HCT116 (cell line): ENCODE results near the gene NEURL3. TPM values are rescaled to one million over a fixed set of nuclear protein-coding genes. Genes with fewer than 3 reads are reported as not detected.

ENCODE experiments used
- ATAC-seq: fragments of 200-7000 bp; cut with Tn5 transposase; 2 replicates; pipeline ENCODE4 v1.9.1; 2020; ENCODE audit warnings: mild to moderate bottlenecking, moderate library complexity
- BruUV-seq: library from RNA; stranded (reverse); fragments of 400-500 nt; replicated peaks from 2 replicates; lab custom pipeline; 2021; lab: Mats Ljungman, UMichigan
- CTCF ChIA-PET: fragments of 300-600 bp; sonication (Branson Sonifier 250); formaldehyde crosslinking; loops from one replicate; lab custom pipeline; 2021; ENCODE audit warnings: antibody characterized with exemption; lab: Charles Lee
- POLR2A ChIA-PET: fragments of 300-600, 350-600 bp; sonication (Branson Sonifier 250); formaldehyde crosslinking; loops from one replicate; lab custom pipeline; 2021; ENCODE audit warnings: antibody characterized with exemption; lab: Charles Lee
- RAD21 ChIA-PET, 2 experiments: fragments of 300-600 bp; sonication (Branson Sonifier 250); formaldehyde crosslinking; loops; one replicate each; lab custom pipeline; 2023; ENCODE audit warnings: low total read pairs in 2 of 2; ENCODE audit not compliant: uncharacterized antibody in 2 of 2, unreplicated experiment in 2 of 2, low non-redundant PET in 1 of 2; lab: Charles Lee
- DNase-seq: peaks from one replicate; pipeline ENCODE4 v3.0.0-alpha.2; 2010; ENCODE audit warnings: low read depth, low spot score
- H2AFZ ChIP-seq: fragments of 200-600 bp; shearing (Covaris generic), sonication (generic); 2 replicates; pipeline ENCODE4 v1.6.1; 2017; ENCODE audit warnings: low read depth, mixed run types, mixed read lengths, antibody characterized with exemption, low read length; ENCODE audit not compliant: poor library complexity, severe bottlenecking
- H3K27ac ChIP-seq: 2 replicates; pipeline ENCODE4 v1.5.1; 2012; ENCODE audit warnings: low read depth, low read length
- H3K27me3 ChIP-seq: fragments of 200-600 bp; sonication (generic); 2 replicates; pipeline ENCODE4 v1.6.1; 2016; ENCODE audit warnings: mixed run types, low read length, mixed read lengths; ENCODE audit not compliant: insufficient read depth
- H3K36me3 ChIP-seq, 2 experiments: fragments of 200-500 bp in 1 of 2; fragments of 200-600 bp in 1 of 2; sonication (Bioruptor generic) in 1 of 2; sonication (generic) in 1 of 2; 2 replicates each; pipeline versions ENCODE4 v1.5.1 to v1.6.1; 2014 to 2016; ENCODE audit warnings: low read length in 2 of 2, inconsistent platforms in 1 of 2, mixed read lengths in 1 of 2, mixed run types in 1 of 2; ENCODE audit not compliant: insufficient read depth in 2 of 2, control insufficient read depth in 1 of 2
- H3K4me1 ChIP-seq, 2 experiments: fragments of 200-600 bp in 1 of 2; sonication (generic) in 1 of 2; 2 replicates each; pipeline versions ENCODE4 v1.5.1 to v1.6.1; 2012 to 2017; ENCODE audit warnings: low read length in 2 of 2, inconsistent platforms in 1 of 2, mild to moderate bottlenecking in 1 of 2, mixed read lengths in 1 of 2, mixed run types in 1 of 2, moderate library complexity in 1 of 2; ENCODE audit not compliant: insufficient read depth in 2 of 2, control insufficient read depth in 1 of 2
- H3K4me2 ChIP-seq: fragments of 200-600 bp; sonication (generic); 2 replicates; pipeline ENCODE4 v1.6.1; 2017; ENCODE audit warnings: mixed run types, low read length, mixed read lengths
- H3K4me3 ChIP-seq, 2 experiments: fragments of 200-600 bp in 1 of 2; sonication (generic) in 1 of 2; replicated peaks in 1 of 2; 2 replicates each; pipeline ENCODE4 v1.5.1; 2011 to 2016; ENCODE audit warnings: low read length in 2 of 2, control low read depth in 1 of 2, low read depth in 1 of 2, mild to moderate bottlenecking in 1 of 2, mixed read lengths in 1 of 2, mixed run types in 1 of 2
- H3K79me2 ChIP-seq: fragments of 200-600 bp; sonication (generic); 2 replicates; pipeline ENCODE4 v1.6.1; 2017; ENCODE audit warnings: mild to moderate bottlenecking, mixed run types, low read length, moderate library complexity, mixed read lengths; ENCODE audit not compliant: insufficient read depth
- H3K9ac ChIP-seq: fragments of 200-600 bp; sonication (generic); 2 replicates; pipeline ENCODE4 v1.6.1; 2016; ENCODE audit warnings: low read length, mixed read lengths
- H3K9me2 ChIP-seq: fragments of 200-600 bp; sonication (generic), shearing (Covaris generic); 2 replicates; pipeline ENCODE4 v1.6.1; 2017; ENCODE audit warnings: mixed run types, mild to moderate bottlenecking, moderate library complexity; ENCODE audit not compliant: insufficient read depth
- H3K9me3 ChIP-seq, 2 experiments: fragments of 200-500 bp in 1 of 2; fragments of 200-600 bp in 1 of 2; sonication (Bioruptor generic) in 1 of 2; sonication (generic) in 1 of 2; 2 replicates each; pipeline ENCODE4 v1.6.1; 2014 to 2017; ENCODE audit warnings: low read length in 2 of 2, mixed read lengths in 2 of 2, inconsistent platforms in 1 of 2, low read depth in 1 of 2, mild to moderate bottlenecking in 1 of 2, mixed run types in 1 of 2, moderate library complexity in 1 of 2; ENCODE audit not compliant: control insufficient read depth in 1 of 2, insufficient read depth in 1 of 2
- H4K20me1 ChIP-seq: fragments of 200-600 bp; sonication (generic), shearing (Covaris generic); 2 replicates; pipeline ENCODE4 v1.6.1; 2017; ENCODE audit warnings: mixed run types, mild to moderate bottlenecking, moderate library complexity; ENCODE audit not compliant: insufficient read depth
- ATF3 ChIP-seq: IDR thresholded peaks from 2 replicates; pipeline ENCODE4 v1.6.1; 2012
- CTCF ChIP-seq, 3 experiments: fragments of 200-600 bp in 1 of 3; sonication (generic) in 1 of 3; IDR thresholded peaks in 2 of 3; conservative IDR thresholded peaks in 1 of 3; 2 replicates each; pipeline ENCODE4 v1.5.1; 2012 to 2017; ENCODE audit warnings: low read depth in 2 of 3, low read length in 2 of 3, antibody characterized with exemption in 1 of 3, borderline replicate concordance in 1 of 3, control low read depth in 1 of 3, mild to moderate bottlenecking in 1 of 3, mixed read lengths in 1 of 3, mixed run types in 1 of 3, moderate library complexity in 1 of 3; ENCODE audit not compliant: insufficient read depth in 1 of 3
- EGR1 ChIP-seq: IDR thresholded peaks from 2 replicates; pipeline ENCODE4 v1.6.1; 2012; ENCODE audit warnings: low read depth
- EZH2phosphoT487 ChIP-seq: fragments of 200-600 bp; IDR thresholded peaks from 2 replicates; pipeline ENCODE4 v1.6.1; 2018; ENCODE audit warnings: antibody characterized with exemption, borderline replicate concordance
- FOSL1 ChIP-seq: IDR thresholded peaks from 2 replicates; pipeline ENCODE4 v1.6.1; 2012; ENCODE audit warnings: low read depth
- JUND ChIP-seq: IDR thresholded peaks from 2 replicates; pipeline ENCODE4 v1.6.1; 2012
- MAX ChIP-seq: IDR thresholded peaks from 2 replicates; pipeline ENCODE4 v1.6.1; 2012
- POLR2AphosphoS5 ChIP-seq: IDR thresholded peaks from 2 replicates; pipeline ENCODE4 v1.6.1; 2011; ENCODE audit warnings: mild to moderate bottlenecking, low read depth, low read length, moderate library complexity
- REST ChIP-seq: IDR thresholded peaks from 2 replicates; pipeline ENCODE4 v1.6.1; 2012; ENCODE audit warnings: low read depth
- SIN3A ChIP-seq: IDR thresholded peaks from 2 replicates; pipeline ENCODE4 v1.6.1; 2012; ENCODE audit warnings: low read depth
- SP1 ChIP-seq: IDR thresholded peaks from 2 replicates; pipeline ENCODE4 v1.6.1; 2012; ENCODE audit warnings: low read depth
- SRF ChIP-seq: IDR thresholded peaks from 2 replicates; pipeline ENCODE4 v1.6.1; 2012; ENCODE audit warnings: low read depth
- intact Hi-C: fragments of 100-400 bp; cut with micrococcal nuclease; formaldehyde crosslinking; loops from 2 replicates; pipeline ENCODE4 v1.10.0; 2022
- total RNA-seq: library from RNA; stranded (reverse); gene quantifications from one replicate; pipeline ENCODE4 v1.2.1, GENCODE V29; 2021; ENCODE audit not compliant: unreplicated experiment

The NEURL3 gene
- total RNA-seq, 1 experiment from 2014 or later, result not detected

GRCh38 chr2:96471772-96472171, 33.4 kb downstream of the NEURL3 start:
- DNase-seq, result no peak
- H3K27me3 ChIP-seq, result no peaks in the 10 kb centered on the region
- ATAC-seq, result no peak
- intact Hi-C loops, result no loop called here
- no peak overlapping the region for H3K4me3 ChIP-seq
- RAD21 ChIA-PET, result no interaction called here
- no peaks in the 10 kb centered on the region for H3K4me1 ChIP-seq
- no peaks in the 10 kb centered on the region for H3K9me2 ChIP-seq
- no peak for TF ChIP-seq MAX
- no peak for TF ChIP-seq SRF
- no peak for TF ChIP-seq CTCF (IDR thresholded peaks at IDR 0.05 in 2 of 3, conservative IDR thresholded peaks at IDR 0.05 in 1 of 3; ENCODE audit: borderline replicate concordance in 1 of 3, insufficient read depth in 1 of 3, low read depth in 2 of 3, low read length in 2 of 3)
- TF ChIP-seq FOSL1, result no peak
- TF ChIP-seq JUND, result no peak
- TF ChIP-seq SP1, result no peak
- TF ChIP-seq POLR2AphosphoS5, result no peak
- TF ChIP-seq SIN3A, result no peak
- TF ChIP-seq ATF3, result no peak
- TF ChIP-seq EZH2phosphoT487, result no peak
- TF ChIP-seq EGR1, result no peak
- TF ChIP-seq REST, result no peak
- H3K9ac ChIP-seq, result no peak overlapping the region
- H2AFZ ChIP-seq, result no peak overlapping the region
- POLR2A ChIA-PET, result no interaction called here
- H3K27ac ChIP-seq, result no peak overlapping the region
- H3K79me2 ChIP-seq, result no peaks in the 10 kb centered on the region
- H3K4me2 ChIP-seq, result no peak overlapping the region
- no peaks in the 10 kb centered on the region for H3K36me3 ChIP-seq
- CTCF ChIA-PET, result no interaction called here
- H4K20me1 ChIP-seq, result no peaks in the 10 kb centered on the region
- no peaks in the 10 kb centered on the region for H3K9me3 ChIP-seq
- no TSS peak for BruUV-seq
